HG03354 (cell line): ENCODE results near the gene ATP6V1B1.

Source experiments
- ATAC-seq: cut with Tn5 transposase; IDR thresholded peaks from one replicate; pipeline ENCODE4 v1.9.1; 2021; ENCODE audit warnings: mild to moderate bottlenecking; ENCODE audit not compliant: unreplicated experiment, poor library complexity, severe bottlenecking

The ATP6V1B1 gene

GRCh38 chr2:70935468-70936164, at the start of gene ATP6V1B1:
ATP6V1B1 (plus strand) TSS chr2:70935900; CDS start chr2:70935955, 55 bp downstream.
- ATAC-seq: no peak

GRCh38 chr2:70886541-70886987, 49.1 kb upstream of the ATP6V1B1 start:
- ATAC-seq: no peak

GRCh38 chr2:70887208-70887549, 48.5 kb upstream of the ATP6V1B1 start:
- no peak for ATAC-seq

GRCh38 chr2:70887550-70888246, 48.0 kb upstream of the ATP6V1B1 start:
- ATAC-seq: no peak

- no peak for ATAC-seq
Observed at GRCh38 chr2:70888366-70888922, 47.3 kb upstream of the ATP6V1B1 start.

- ATAC-seq: no peak
Observed at GRCh38 chr2:70888923-70889715, 46.6 kb upstream of the ATP6V1B1 start.

- no peak for ATAC-seq
Observed at GRCh38 chr2:70889716-70890037, 46.0 kb upstream of the ATP6V1B1 start.

GRCh38 chr2:70890469-70891065, 45.1 kb upstream of the ATP6V1B1 start:
- ATAC-seq: no peak

- no peak for ATAC-seq
Observed at GRCh38 chr2:70891572-70892357, 43.9 kb upstream of the ATP6V1B1 start.

- ATAC-seq: no peak
Observed at GRCh38 chr2:70892750-70893149, 43.0 kb upstream of the ATP6V1B1 start.

- ATAC-seq: no peak
Observed at GRCh38 chr2:70893186-70893585, 42.5 kb upstream of the ATP6V1B1 start.

- ATAC-seq: no peak
Observed at GRCh38 chr2:70894765-70895164, 40.9 kb upstream of the ATP6V1B1 start.

- no peak for ATAC-seq
Observed at GRCh38 chr2:70895249-70895648, 40.5 kb upstream of the ATP6V1B1 start.

GRCh38 chr2:70895998-70896764, 39.5 kb upstream of the ATP6V1B1 start:
- ATAC-seq: no peak

- no peak for ATAC-seq
Observed at GRCh38 chr2:70896765-70897202, 38.9 kb upstream of the ATP6V1B1 start.

- ATAC-seq: no peak
Observed at GRCh38 chr2:70897203-70897976, 38.3 kb upstream of the ATP6V1B1 start.

- ATAC-seq: no peak
Observed at GRCh38 chr2:70897977-70898226, 37.8 kb upstream of the ATP6V1B1 start.
